RWPE1 (cell line): ENCODE data around the gene HMGXB4.

Experiments
- CTCF ChIA-PET: fragments of 350-600 bp; sonication (Branson Sonifier 250); formaldehyde crosslinking; extraction: SDS; loops from one replicate; lab custom pipeline; 2021; lab: Yijun Ruan, JAX
- POLR2A ChIA-PET: fragments of 400-600 bp; formaldehyde crosslinking; extraction: SDS; loops from one replicate; lab custom pipeline; 2020; ENCODE audit warnings: antibody characterized with exemption; ENCODE audit not compliant: low non-redundant PET; lab: Yijun Ruan, JAX
- DNase-seq: peaks from one replicate; pipeline ENCODE4 v3.0.0; 2012; ENCODE audit warnings: low spot score
- H3K27ac ChIP-seq: fragments of 450-650 bp; 2 replicates; pipeline ENCODE4 v1.5.1; 2017
- TF ChIP-seq, protein P1 (sequence below): fragments of 450-650 bp; conservative IDR thresholded peaks from 2 replicates; pipeline ENCODE4 v1.5.1; 2017; ENCODE audit warnings: low read depth, mild to moderate bottlenecking

HMGXB4 gene

DNA sequence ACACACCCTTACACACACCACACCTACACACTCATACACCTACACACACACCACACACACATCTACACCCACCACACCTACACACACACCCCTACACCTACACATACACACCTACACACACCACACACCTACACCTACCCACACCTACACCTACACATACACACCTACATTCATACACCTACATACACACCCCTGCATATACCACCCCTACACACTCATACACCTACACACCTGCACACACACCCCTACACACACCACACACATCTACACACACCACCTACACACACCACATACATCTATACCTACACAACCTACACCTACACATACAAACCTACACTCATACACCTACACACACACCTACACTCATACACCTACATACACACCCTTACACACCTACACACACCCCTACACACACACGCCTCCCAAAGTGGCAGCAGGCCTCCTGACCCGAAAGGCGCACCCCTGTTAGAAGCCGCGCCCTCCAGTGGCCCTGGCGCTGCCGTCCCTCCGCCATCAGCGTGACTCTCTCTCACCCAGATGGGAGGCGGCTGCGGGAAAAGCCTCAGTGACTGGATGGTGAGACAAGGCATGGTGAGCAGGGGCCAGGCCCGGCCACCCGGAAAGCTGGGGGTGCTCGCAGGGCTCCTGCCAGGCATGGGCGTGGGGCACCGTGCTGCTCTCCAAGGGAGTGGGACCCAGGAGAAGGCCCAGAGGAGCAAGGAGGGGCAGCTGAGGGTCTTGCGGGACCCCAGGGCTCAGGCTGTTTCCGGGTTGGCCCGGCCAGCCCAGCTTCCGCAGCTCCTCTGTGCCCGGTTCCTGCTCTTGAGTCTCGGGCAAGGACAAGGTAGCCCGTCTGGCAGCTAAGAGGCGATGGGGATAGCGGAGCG is 86.6 kb downstream of the HMGXB4 start:
- CTCF ChIA-PET: interaction anchor here (0.6 to 0.7 kb wide), 2 partner anchors 288 to 639 kb away, joined by 3 read pairs; no protein-coding TSS in a partner anchor

DNA sequence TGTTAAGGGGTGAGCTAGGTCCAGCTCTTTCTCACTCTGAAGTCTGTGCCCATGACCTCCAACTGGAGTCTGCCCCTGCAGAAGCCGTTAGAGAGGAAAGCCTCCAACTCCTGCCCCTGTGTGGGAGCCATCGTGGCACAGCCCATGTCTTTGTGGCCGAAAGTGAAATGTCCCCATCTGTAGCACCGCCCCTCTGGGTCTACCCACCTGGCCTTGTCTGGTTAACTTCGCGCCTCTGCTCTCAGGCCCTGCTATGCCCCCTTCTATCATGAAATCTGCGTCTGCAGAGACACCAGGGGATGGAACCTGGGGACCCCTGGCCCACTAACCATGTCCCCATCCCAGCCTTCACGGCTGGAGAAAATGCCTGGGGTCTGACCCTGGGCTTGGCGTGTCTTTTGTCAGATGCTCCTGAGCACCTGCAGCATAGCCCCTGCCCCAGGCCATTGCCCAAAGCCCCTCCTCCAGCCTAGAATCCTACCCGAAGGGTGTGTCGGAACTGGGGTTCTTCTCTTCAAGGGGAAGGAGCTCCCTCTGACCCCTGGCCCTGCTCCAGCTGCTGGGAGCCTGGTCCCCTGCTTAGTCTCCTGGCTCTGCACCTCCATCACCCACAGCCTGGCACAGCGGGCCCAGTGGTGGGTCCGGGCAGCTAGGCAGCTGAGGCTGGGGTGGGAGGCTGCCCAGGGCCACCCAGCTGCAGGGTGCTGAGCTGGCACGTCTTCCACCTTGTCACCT is 87.8 kb downstream of the HMGXB4 start:
- H3K27ac ChIP-seq: no peak overlapping the region
- POLR2A ChIA-PET: no interaction called here
- CTCF ChIA-PET: interaction anchor here (0.7 kb wide), 1 partner anchor 287 kb away, joined by 3 read pairs; no protein-coding TSS in a partner anchor
- TF ChIP-seq, protein P1, sequence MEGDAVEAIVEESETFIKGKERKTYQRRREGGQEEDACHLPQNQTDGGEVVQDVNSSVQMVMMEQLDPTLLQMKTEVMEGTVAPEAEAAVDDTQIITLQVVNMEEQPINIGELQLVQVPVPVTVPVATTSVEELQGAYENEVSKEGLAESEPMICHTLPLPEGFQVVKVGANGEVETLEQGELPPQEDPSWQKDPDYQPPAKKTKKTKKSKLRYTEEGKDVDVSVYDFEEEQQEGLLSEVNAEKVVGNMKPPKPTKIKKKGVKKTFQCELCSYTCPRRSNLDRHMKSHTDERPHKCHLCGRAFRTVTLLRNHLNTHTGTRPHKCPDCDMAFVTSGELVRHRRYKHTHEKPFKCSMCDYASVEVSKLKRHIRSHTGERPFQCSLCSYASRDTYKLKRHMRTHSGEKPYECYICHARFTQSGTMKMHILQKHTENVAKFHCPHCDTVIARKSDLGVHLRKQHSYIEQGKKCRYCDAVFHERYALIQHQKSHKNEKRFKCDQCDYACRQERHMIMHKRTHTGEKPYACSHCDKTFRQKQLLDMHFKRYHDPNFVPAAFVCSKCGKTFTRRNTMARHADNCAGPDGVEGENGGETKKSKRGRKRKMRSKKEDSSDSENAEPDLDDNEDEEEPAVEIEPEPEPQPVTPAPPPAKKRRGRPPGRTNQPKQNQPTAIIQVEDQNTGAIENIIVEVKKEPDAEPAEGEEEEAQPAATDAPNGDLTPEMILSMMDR: no peak
- no peak for DNase-seq

More for the DNA sequence above, 86.6 kb downstream of the HMGXB4 start:
- no peak overlapping the region for H3K27ac ChIP-seq
- TF ChIP-seq, protein P1: no peak
- POLR2A ChIA-PET: no interaction called here
- no peak for DNase-seq
